Vagina (tissue), 2 donors: ENCODE results near the gene METTL2B. TPM values are rescaled to one million over a fixed set of nuclear protein-coding genes. Genes with fewer than 3 reads are reported as not detected.
A peak's percentile ranks its signal among the peaks of the same experiment; 100 is the strongest.
"Not testable (repeated sequence)": the region's sequence is repeated elsewhere in the genome, so short reads cannot be mapped to it uniquely, and the experiment has no call there.

Experiments
- DNase-seq, 2 donors: peaks; one replicate each; pipeline ENCODE4 v3.0.0-alpha.2; 2017; ENCODE audit errors: extremely low spot score in 2 of 2
- H3K27ac ChIP-seq: fragments of 200-600 bp; sonication (generic); one replicate; pipeline ENCODE4 v1.5.1; 2019
- H3K27me3 ChIP-seq: fragments of 200-600 bp; sonication (generic); one replicate; pipeline ENCODE4 v1.5.1; 2019
- H3K36me3 ChIP-seq, 2 donors: fragments of 200-600 bp; sonication (generic); one replicate each; pipeline ENCODE4 v1.5.1; 2017 to 2019
- H3K4me1 ChIP-seq: fragments of 200-600 bp; sonication (generic); one replicate; pipeline ENCODE4 v1.5.1; 2019
- H3K4me3 ChIP-seq, 2 donors: fragments of 200-600 bp; sonication (generic); 1 replicate in 1 of 2; 2 replicates in 1 of 2; pipeline ENCODE4 v1.5.1; 2016 to 2019
- H3K9me3 ChIP-seq: fragments of 200-600 bp; sonication (generic); one replicate; pipeline ENCODE4 v1.5.1; 2019
- CTCF ChIP-seq, 3 experiments: fragments of 450-650 bp in 2 of 3; fragments of 200-600 bp in 1 of 3; sonication (generic) in 1 of 3; IDR thresholded peaks; one replicate each; pipeline ENCODE4 v1.5.1; 2017 to 2019; ENCODE audit warnings: antibody characterized with exemption in 3 of 3, mild to moderate bottlenecking in 2 of 3, moderate library complexity in 2 of 3
- POLR2A ChIP-seq, 2 donors: fragments of 450-650 bp; IDR thresholded peaks; one replicate each; pipeline ENCODE4 v1.6.1; 2017; ENCODE audit warnings: antibody characterized with exemption in 2 of 2, mild to moderate bottlenecking in 2 of 2, moderate library complexity in 2 of 2
- POLR2AphosphoS5 ChIP-seq, 2 donors: sonication (generic); formaldehyde crosslinking; IDR thresholded peaks; one replicate each; pipeline ENCODE4 v1.9.0; 2017; ENCODE audit warnings: antibody characterized with exemption in 2 of 2, mild to moderate bottlenecking in 2 of 2, low read depth in 1 of 2; ENCODE audit not compliant: insufficient read depth in 1 of 2
- intact Hi-C: fragments of 100-400 bp; cut with DNase I; formaldehyde crosslinking; loops from one replicate; pipeline ENCODE4 v1.15.1; 2023
- total RNA-seq: library from RNA; depleted of rRNA; stranded (reverse); fragments of >200 nt; gene quantifications from one replicate; pipeline ENCODE4 v1.2.3, GENCODE V29; 2016

METTL2B gene
- total RNA-seq, 1 donor from 2014 or later = 18.4 TPM

- H3K27me3 ChIP-seq, H3K9me3 ChIP-seq, H3K36me3 ChIP-seq: not testable (repeated sequence)
- H3K27ac ChIP-seq = peak overlapping the region; percentile 95
- H3K4me3 ChIP-seq = peak overlapping the region; percentile 62 to 79
- peak in 1 of 2 donors; percentile 5 for TF ChIP-seq POLR2A (IDR thresholded peaks at IDR 0.05)
- DNase-seq = peak in 1 of 2 donors; percentile 92
- H3K4me1 ChIP-seq = peaks cover 12% of the 10 kb centered on the region
- intact Hi-C loops = loop anchor here (2.0 kb wide), 1 partner anchor 77 kb away; the partner anchor contains the start of gene HILPDA
Measured at GRCh38 chr7:128531105-128531954, 54.8 kb downstream of the METTL2B start.

- H3K4me3 ChIP-seq = peak overlapping the region; percentile 62 to 79
- peak overlapping the region; percentile 95 for H3K27ac ChIP-seq
- not testable (repeated sequence) for H3K36me3 ChIP-seq, DNase-seq, H3K27me3 ChIP-seq, H3K9me3 ChIP-seq
- H3K4me1 ChIP-seq = peaks cover 19% of the 10 kb centered on the region
- intact Hi-C loops = loop anchor here (2.0 kb wide), 1 partner anchor 77 kb away; the partner anchor contains the start of gene HILPDA
Measured at GRCh38 chr7:128531955-128532478, 55.5 kb downstream of the METTL2B start.

DNA sequence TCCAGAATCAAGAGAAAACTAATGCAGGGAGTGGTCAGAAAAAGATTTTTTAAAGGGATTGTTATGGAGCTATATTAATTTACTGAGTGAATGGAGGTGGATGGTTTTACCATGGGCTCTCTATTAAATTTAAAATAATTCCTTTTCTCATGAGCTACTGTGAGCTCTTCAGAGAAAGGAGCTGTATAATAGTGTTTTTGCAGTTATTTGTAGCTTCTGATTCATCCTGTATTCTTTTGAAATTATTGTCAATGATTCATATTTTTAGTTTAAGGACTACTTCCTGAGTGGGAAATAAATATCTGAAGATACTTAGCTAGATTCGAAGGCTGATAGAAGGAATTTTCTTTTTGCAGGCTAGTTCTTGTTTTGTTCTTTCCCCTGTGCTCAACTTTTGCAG, 56.4 kb downstream of the METTL2B start:
- intact Hi-C loops, H3K9me3 ChIP-seq, H3K36me3 ChIP-seq, DNase-seq, H3K27me3 ChIP-seq: not testable (repeated sequence)
- H3K4me3 ChIP-seq = peak overlapping the region; percentile 62 to 79
- H3K27ac ChIP-seq = peak overlapping the region; percentile 27
- peaks cover 20% of the 10 kb centered on the region for H3K4me1 ChIP-seq

GRCh38 chr7:128537410-128537809, 60.9 kb downstream of the METTL2B start:
- H3K36me3 ChIP-seq, H3K9me3 ChIP-seq, H3K27ac ChIP-seq, H3K27me3 ChIP-seq, DNase-seq, intact Hi-C loops, H3K4me3 ChIP-seq: not testable (repeated sequence)
- H3K4me1 ChIP-seq = peaks cover 20% of the 10 kb centered on the region

- H3K4me1 ChIP-seq, DNase-seq, intact Hi-C loops, H3K27me3 ChIP-seq, H3K27ac ChIP-seq, H3K9me3 ChIP-seq, H3K4me3 ChIP-seq: not testable (repeated sequence)
- H3K36me3 ChIP-seq = peaks cover 0 to 12% of the 10 kb centered on the region in 2 donors
Measured at GRCh38 chr7:128542530-128542929, 66.0 kb downstream of the METTL2B start.

GRCh38 chr7:128543300-128543699, 66.8 kb downstream of the METTL2B start:
- H3K4me3 ChIP-seq, H3K27me3 ChIP-seq, H3K4me1 ChIP-seq, DNase-seq, H3K27ac ChIP-seq, H3K9me3 ChIP-seq, intact Hi-C loops: not testable (repeated sequence)
- H3K36me3 ChIP-seq = peaks cover 0 to 12% of the 10 kb centered on the region in 2 donors

- H3K36me3 ChIP-seq, H3K9me3 ChIP-seq, H3K27me3 ChIP-seq, H3K4me1 ChIP-seq, intact Hi-C loops, H3K27ac ChIP-seq, DNase-seq, H3K4me3 ChIP-seq: not testable (repeated sequence)
Measured at GRCh38 chr7:128546319-128546851, 69.8 kb downstream of the METTL2B start.

DNA sequence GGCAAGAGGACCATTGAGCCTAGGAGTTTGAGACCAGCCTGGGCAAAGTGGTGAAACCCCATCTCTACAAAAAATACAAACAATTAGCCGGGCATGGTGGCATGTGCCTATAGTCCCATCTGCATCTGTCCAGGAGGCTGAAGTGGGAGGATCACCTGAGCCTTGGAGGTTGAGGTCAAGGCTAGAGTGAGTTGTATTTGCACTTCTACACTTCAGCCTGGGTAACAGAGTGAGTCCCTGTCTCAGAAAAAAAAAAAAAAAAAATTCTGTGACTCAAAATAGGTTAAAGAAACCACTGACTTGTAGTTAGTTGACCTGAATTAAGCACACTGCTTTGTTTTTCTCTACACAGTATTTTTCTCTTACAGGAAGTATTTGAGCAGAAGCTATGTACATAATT, 74.4 kb downstream of the METTL2B start:
- Histone ChIP-seq H3K9me3 (no peaks in the 10 kb centered on the region), H3K27ac (no peak overlapping the region), H3K36me3 (no peaks in the 10 kb centered on the region), H3K27me3 (no peaks in the 10 kb centered on the region), H3K4me3 (no peak overlapping the region), H3K4me1 (no peaks in the 10 kb centered on the region)
- intact Hi-C loops = no loop called here
- no peak for TF ChIP-seq POLR2AphosphoS5 (IDR thresholded peaks at IDR 0.05; ENCODE audit: insufficient read depth in 1 of 2, low read depth in 1 of 2)
- TF ChIP-seq CTCF (IDR thresholded peaks at IDR 0.05) = no peak
- TF ChIP-seq POLR2A (IDR thresholded peaks at IDR 0.05) = no peak
- no peak for DNase-seq

DNA sequence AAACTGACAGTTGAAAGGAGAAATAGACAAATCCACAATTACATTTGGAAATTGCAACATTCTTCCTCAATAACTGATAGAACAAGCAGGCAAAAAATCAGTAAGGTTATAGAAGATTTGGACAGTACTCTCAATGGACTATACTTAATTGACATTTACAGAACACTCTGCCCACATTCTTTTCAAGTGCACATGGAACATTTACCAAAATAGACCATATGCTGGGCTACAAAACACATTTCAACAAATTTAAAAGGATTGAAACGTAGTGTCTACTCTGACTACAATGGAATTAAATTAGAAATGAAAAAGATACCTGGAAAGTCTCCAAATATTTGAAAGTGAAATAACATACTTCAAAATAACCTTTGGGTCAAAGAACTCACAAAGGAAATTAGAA, 77.8 kb downstream of the METTL2B start:
- H3K4me3 ChIP-seq, H3K27ac ChIP-seq, DNase-seq, intact Hi-C loops, H3K4me1 ChIP-seq, H3K27me3 ChIP-seq, H3K36me3 ChIP-seq, H3K9me3 ChIP-seq: not testable (repeated sequence)
